Stimulated activated CD8-positive, alpha-beta memory T cell treated with anti-CD3 and anti-CD28 coated beads, Interleukin-4, amount 100 ng/mL, for 48 hours (primary cell): ENCODE measurements around the gene CCHCR1.
"Not testable (repeated sequence)": the region's sequence is repeated elsewhere in the genome, so short reads cannot be mapped to it uniquely, and the experiment has no call there.

ENCODE experiments used
- DNase-seq: peaks from one replicate; pipeline ENCODE4 v3.0.0-alpha.2; 2020

Gene CCHCR1

DNA sequence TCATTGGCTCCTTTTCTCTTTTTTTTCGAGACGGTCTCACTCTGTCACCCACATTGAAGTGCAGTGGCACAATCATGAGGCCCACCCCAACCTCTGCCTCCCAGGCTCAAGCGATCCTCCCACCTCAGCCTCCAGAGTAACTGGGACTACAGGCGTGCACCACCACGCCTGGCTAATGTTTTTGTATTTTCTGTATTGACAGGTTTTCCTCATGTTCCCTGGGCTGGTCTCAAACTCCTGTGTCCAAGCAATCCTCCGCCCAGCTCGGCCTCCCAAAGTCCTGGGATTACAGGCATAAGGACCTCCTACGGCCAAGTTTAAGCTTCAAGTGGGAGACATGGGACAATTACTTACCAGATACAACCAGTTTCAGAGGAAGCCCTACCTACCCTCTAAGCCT lies 22.3 kb upstream of the CCHCR1 start:
- DNase-seq: no peak

GRCh38 chr6:31179042-31179386 lies 21.4 kb upstream of the CCHCR1 start:
- DNase-seq: no peak

DNA sequence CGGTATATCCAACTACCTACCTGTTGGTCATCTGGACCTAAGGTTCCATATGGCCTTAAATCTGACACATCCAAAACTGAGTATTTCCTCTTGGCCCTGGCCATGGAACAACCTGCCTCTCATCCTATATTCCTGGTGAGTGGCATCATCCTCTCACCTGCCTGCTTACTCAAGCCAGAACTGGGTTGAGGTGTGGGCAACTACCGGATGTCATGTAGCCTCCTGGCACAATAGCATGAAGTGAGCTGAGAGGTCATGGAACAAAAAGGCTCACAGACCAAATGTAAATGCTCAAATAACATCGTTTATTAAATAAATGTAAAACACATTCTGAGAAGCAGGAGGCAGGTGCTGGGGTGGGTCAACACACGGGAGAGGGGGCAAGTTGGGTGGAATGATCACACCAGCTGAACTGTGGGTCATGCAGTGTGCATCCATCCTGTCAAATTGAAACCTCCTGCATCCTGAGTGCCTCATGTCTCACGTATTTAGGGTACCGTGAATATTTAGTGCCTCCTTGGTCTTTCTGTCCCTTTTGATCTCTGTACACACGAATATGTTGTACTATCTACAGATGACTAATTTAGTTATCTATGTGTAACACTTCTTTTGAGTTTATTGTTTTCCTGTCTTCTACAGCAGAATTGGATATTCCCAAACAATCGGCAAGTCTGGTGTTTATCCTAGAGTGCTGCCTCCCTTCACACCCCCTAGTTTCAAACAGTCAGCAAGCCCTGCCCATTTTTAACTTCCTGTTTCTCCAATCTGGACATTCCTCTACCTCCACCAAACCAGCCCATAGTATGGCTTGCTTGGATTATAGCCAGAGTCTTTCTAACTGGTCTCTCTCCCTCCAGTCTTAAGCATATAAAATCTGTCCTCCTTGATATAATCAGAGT lies 20.8 kb upstream of the CCHCR1 start:
- DNase-seq: no peak

- no peak for DNase-seq
These were observed 18.4 kb upstream of the CCHCR1 start for GRCh38 chr6:31175971-31176370.

- DNase-seq: no peak
These were observed 16.8 kb upstream of the CCHCR1 start for GRCh38 chr6:31174378-31174777.

- DNase-seq: no peak
These were observed 15.8 kb upstream of the CCHCR1 start for GRCh38 chr6:31173406-31173805.

GRCh38 chr6:31172973-31173384 lies 15.4 kb upstream of the CCHCR1 start:
- DNase-seq: no peak

DNA sequence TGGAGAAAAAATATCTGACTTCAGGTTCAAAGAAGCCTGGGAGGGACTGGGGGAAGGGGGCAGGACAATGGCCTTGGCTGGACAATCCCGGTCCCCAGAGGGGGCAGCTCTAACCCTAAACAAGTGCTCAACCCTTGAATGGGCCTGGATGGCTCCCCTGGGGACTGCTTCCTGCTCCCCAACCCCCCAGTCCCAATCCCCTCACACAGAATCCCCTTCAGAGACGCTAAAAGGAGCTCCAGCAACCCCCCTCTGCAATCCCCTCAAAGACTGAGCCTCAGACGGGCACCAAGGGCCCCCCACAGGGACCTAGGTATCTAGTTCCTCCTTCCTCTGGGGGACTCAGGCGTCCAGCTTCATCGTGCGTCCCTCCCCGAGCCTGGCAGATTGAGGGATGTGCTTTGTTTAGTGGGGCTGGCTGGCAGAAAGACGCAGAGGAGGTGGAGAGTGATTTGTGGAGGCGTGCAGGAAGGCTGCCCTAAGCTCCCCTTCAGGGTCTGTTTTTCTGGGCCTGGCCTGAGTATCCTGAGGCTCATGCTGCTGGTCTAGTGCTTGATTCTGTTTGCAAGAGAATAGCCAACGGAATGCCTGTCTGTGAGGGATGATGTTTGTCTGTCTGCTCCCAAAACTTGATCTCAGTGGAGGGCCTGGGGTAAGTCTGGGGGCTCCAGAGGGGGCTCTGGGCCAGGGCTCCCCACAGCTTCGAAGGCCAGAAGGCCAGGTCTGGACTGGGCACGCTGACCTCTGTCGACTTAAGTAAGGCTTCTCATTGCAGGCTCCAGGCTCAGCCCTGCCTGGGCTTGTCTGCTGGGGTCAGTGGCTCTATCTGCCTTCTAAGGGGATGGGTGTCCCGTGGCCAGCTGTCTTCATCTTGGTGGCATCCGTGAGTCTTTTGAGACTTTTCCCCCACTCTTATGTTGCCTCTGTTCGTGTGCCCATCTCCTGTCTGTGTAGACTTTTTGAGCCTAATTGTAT lies 14.6 kb upstream of the CCHCR1 start:
- DNase-seq: no peak

- DNase-seq: no peak
These were observed 13.5 kb upstream of the CCHCR1 start for GRCh38 chr6:31170987-31171671.

GRCh38 chr6:31170600-31170881 lies 12.9 kb upstream of the CCHCR1 start, which contains the start of gene POU5F1:
TSS of gene POU5F1 (minus strand) at chr6:31170682. CDS start at chr6:31170620, 62 bp downstream.
- DNase-seq: no peak

DNA sequence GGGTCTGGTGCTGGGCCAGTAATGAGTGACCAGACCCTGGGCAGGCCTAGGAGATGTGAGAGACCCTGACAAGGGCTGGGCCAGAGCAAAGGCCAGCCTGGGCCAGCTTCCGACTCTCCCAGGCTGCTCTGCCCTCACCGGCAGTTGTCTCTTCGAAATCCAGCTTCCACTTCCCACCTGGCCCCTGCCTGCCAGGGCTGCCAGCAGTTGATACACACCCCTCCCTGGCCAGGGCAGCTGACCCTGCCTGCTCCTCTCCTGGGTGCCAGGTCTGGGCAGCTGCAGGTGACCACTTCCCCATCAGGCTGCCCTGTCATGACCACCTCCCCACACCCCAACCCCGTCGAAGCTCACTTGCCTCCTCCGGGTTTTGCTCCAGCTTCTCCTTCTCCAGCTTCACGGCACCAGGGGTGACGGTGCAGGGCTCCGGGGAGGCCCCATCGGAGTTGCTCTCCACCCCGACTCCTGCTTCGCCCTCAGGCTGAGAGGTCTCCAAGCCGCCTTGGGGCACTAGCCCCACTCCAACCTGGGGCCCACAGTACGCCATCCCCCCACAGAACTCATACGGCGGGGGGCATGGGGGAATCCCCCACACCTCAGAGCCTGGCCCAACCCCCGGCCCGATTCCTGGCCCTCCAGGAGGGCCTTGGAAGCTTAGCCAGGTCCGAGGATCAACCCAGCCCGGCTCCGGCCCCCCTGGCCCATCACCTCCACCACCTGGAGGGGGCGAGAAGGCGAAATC lies 12.4 kb upstream of the CCHCR1 start:
- DNase-seq: not testable (repeated sequence)

DNA sequence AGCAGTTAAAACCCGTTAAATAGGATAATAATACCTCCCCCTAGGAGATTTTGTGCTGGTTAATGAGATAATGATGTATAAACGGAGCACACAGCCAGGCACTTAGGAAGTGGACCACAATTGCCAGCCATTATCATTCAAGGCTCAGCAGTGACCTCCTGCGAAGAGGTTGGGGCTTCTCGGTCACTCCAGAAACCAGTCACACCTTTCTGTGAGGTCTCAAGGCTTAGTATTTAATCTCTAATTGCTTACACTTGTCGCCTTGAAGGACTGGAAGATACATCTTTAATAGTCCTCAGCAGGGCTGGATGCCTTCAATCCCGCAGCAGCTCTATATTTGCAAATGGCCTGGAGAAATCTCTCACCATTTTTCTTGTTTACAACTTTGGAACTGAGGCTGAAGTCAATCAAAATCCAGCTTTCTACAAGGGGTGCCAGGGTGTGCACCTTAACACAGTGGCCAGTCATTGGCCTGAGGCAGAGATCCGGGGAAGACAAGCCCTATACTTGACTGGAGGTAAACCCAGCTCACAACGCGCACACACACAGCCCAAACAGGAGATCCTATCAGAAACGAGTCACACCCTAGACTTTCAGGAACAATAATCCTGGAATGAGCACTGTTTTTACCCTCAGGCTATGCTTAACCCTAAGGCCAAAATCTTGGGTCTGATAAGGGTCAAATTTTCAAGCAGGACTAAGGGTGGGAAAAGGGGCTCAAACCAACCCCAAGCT lies 11.7 kb upstream of the CCHCR1 start:
- no peak for DNase-seq

- DNase-seq: no peak
These were observed 11.0 kb upstream of the CCHCR1 start for GRCh38 chr6:31168606-31169005.

DNA sequence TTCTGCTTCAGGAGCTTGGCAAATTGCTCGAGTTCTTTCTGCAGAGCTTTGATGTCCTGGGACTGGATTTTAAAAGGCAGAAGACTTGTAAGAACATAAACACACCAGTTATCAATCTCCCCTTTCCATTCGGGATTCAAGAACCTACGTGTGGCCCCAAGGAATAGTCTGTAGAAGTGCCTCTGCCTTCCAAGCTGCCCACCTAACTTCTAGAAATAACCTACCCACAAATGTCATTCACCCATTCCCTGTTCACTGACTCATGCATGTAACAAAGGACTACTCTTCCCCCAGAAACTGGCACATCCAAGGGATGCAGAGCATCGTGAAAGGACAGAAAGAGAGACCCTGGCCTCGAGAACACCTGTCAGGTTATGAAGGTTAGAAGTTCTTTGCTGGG lies 8.4 kb upstream of the CCHCR1 start:
- DNase-seq: no peak

DNA sequence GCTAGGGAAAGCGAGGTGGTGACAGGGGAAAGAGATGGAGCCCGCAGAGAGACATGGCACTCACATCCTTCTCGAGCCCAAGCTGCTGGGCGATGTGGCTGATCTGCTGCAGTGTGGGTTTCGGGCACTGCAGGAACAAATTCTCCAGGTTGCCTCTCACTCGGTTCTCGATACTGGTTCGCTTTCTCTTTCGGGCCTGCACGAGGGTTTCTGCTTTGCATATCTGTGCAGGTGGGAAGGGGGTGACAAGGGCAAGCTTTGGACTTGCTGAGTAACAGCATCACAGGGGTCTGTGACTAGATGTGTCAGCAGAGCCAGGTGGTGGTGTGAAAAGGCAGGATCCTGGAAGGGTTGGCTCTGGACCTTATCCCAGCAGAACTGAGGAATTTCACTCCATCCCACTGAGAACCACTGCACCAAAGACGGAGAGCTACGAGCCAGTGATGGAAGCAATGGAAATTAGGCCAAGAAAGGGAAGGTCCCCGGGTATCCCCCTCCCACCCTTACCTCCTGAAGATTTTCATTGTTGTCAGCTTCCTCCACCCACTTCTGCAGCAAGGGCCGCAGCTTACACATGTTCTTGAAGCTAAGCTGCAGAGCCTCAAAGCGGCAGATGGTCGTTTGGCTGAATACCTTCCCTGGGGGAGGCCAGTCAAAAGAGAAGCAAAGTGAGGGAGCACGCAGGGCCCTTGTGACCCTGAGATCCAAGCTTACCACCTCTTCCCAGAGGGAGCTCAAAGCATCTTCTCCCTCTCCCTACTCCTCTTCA lies 7.6 kb upstream of the CCHCR1 start:
- DNase-seq: not testable (repeated sequence)

DNA sequence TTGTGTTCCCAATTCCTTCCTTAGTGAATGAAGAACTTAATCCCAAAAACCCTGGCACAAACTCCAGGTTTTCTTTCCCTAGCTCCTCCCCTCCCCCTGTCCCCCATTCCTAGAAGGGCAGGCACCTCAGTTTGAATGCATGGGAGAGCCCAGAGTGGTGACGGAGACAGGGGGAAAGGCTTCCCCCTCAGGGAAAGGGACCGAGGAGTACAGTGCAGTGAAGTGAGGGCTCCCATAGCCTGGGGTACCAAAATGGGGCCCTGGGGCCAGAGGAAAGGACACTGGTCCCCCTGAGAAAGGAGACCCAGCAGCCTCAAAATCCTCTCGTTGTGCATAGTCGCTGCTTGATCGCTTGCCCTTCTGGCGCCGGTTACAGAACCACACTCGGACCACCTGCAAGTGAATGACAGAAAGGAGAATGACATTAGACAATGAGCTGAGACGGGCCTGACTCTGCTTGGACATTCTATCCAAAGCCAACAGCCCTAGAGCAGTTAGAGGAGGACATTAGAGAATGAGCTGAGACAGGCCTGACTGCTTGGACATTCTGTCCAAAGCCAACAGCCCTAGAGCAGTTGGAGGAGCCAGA lies 7.0 kb upstream of the CCHCR1 start:
- DNase-seq: not testable (repeated sequence)

GRCh38 chr6:31163922-31164321 lies 6.3 kb upstream of the CCHCR1 start:
- no peak for DNase-seq

- no peak for DNase-seq
These were observed 5.0 kb upstream of the CCHCR1 start for GRCh38 chr6:31162463-31163165.

DNA sequence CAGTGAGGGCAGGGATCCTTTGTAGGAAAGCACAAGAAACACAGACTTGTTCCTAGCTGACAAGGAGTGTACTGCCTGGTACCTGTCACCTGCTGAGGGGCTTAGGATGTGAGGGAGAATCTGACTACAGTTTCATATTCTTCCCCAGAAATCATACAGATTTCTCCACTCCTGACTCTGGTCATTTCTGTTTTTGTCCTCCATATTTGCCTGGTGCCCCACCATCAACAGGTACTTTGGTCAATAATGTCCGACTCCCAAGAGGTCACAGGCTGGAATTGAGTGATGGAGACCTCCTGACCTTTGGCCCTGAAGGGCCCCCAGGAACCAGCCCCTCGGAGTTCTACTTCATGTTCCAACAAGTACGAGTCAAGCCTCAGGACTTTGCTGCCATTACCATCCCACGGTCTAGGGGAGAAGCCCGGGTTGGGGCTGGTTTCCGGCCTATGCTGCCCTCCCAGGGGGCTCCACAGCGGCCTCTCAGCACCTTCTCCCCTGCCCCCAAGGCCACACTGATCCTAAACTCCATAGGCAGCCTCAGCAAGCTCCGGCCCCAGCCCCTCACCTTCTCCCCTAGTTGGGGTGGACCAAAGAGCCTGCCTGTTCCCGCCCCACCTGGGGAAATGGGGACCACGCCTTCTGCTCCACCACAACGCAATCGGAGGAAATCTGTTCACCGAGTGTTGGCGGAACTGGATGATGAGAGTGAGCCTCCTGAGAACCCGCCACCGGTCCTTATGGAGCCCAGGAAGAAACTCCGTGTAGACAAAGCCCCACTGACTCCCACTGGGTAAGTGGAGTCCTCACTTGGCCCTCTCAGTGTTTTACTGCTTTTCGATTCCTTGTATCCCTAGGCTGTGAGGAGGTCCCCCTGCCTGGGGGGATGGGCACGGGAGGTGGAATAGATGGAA lies 3.9 kb upstream of the CCHCR1 start:
- no peak for DNase-seq
